ENCODE results near the gene JCAD. TPM values are rescaled to one million over a fixed set of nuclear protein-coding genes. Genes with fewer than 3 reads are reported as not detected.

JCAD gene
- total and polyA plus RNA-seq, 2 of the 8 experiments (the other 6 are each of a cell fraction or from before 2014, with no cell fraction given), result 0.56 to 5.2 TPM

DNA sequence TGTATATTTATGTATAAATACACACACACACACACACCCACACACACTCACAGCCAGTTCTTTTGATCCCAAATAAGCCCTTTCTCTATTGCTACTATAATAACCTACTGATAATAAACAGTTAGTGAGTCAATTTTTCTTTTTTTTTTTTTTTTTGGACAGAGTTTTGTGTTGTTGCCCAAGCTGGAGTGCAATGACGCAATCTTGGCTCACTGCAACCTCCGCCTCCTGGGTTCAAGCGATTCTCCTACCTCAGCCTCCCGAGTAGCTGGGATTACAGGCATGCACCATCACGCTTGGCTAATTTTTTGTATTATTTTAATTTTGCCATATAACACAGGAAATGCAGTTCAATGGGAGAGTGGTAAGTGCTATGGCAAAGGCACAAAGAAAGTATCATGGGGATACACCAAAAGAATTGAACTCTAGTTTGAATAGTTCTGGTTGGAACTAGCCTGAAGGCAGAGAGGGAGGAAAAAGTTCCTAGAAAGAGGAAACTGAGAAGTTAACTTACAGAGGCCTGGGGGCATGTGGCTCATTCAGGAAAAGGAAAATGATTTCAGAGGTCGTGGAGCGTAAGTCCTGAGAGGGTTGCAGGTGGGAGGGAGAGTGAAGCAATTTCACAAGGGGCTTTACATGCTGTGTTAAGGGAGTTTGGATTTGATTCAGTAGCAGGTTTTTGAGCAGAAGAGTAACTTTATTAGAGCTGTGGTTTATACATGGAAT, 44.4 kb upstream of the JCAD start:
- no peak overlapping the region for H3K23ac ChIP-seq (ENCODE audit: insufficient read length)
- TF ChIP-seq ZNF274 (IDR thresholded peaks at IDR 0.05; ENCODE audit: borderline replicate concordance, extremely low read depth, low read length) (no peak), TBP (IDR thresholded peaks at IDR 0.05; ENCODE audit: low read depth, low read length) (no peak), RXRA (IDR thresholded peaks at IDR 0.05; ENCODE audit: insufficient read depth, low read depth, low read length) (no peak), EGR1 (IDR thresholded peaks at IDR 0.05; ENCODE audit: borderline replicate concordance, low read depth, low read length) (no peak), CEBPB (IDR thresholded peaks at IDR 0.05; ENCODE audit: low read depth, low read length) (no peak)
- POLR2A ChIA-PET (ENCODE audit: partially characterized antibody), result interaction anchor here (1.0 kb wide), 1 partner anchor 11 kb away, joined by 4 read pairs; no protein-coding TSS in a partner anchor
- no peak overlapping the region for H3K18ac ChIP-seq (ENCODE audit: extremely low read depth, low read length)
- H2BK120ac ChIP-seq (replicated peaks; ENCODE audit: low read depth, low read length), result no peak overlapping the region
- 95% methylated on average over 5 of the region's 7 CpGs; no CpG with 5 or more reads in 1 of the 2 experiments for WGBS, 2 experiments (ENCODE audit: extremely low coverage in 1 of 2, insufficient coverage in 1 of 2, insufficient read length in 1 of 2, insufficient replicate concordance in 2 of 2, low coverage in 1 of 2, low lambda C conversion rate in 2 of 2, missing lambda C conversion rate in 1 of 2)
- H3K23me2 ChIP-seq (ENCODE audit: low read depth, low read length), result no peaks in the 10 kb centered on the region; the same call in 1 of the 2 replicates
- no peak overlapping the region for H3K9ac ChIP-seq (replicated peaks in 1 of 4; ENCODE audit: extremely low read depth in 1 of 4, low read depth in 3 of 4, low read length in 3 of 4)
- H4K5ac ChIP-seq (ENCODE audit: insufficient read length, low read depth, low read length), result no peak overlapping the region
- no peaks in the 10 kb centered on the region for H4K20me1 ChIP-seq (replicated peaks in 1 of 2; ENCODE audit: control insufficient read depth in 1 of 2, insufficient read depth in 2 of 2, low read length in 2 of 2)
- no peak overlapping the region for H2AFZ ChIP-seq (ENCODE audit: low read length)
- DNase-seq (ENCODE audit: low read depth in 1 of 2, low spot score in 2 of 2), result no peak
- CTCF ChIA-PET (ENCODE audit: partially characterized antibody), result interaction anchor here (1.3 kb wide), 1 partner anchor 166 kb away, joined by 3 read pairs; no protein-coding TSS in a partner anchor
- H3K4ac ChIP-seq (replicated peaks; ENCODE audit: insufficient read length, low read depth, low read length), result no peak overlapping the region
- no peak overlapping the region for H2BK20ac ChIP-seq (ENCODE audit: low read length)
- no peak overlapping the region for H4K8ac ChIP-seq (ENCODE audit: extremely low read depth, insufficient read depth, low read length)
- no peak overlapping the region for H2AK5ac ChIP-seq (ENCODE audit: low read depth, low read length)
- no peak overlapping the region for H3K56ac ChIP-seq (replicated peaks; ENCODE audit: insufficient read length, low read depth, low read length)
- no peaks in the 10 kb centered on the region for H3K9me3 ChIP-seq (ENCODE audit: insufficient read depth in 2 of 2, low read depth in 1 of 2, low read length in 1 of 2)
- no peaks in the 10 kb centered on the region for H3K27me3 ChIP-seq (replicated peaks in 1 of 4; ENCODE audit: control insufficient read depth in 3 of 4, extremely low read depth in 1 of 4, insufficient read depth in 3 of 4, low read length in 3 of 4)
- no peak for FAIRE-seq
- no peak overlapping the region for H2BK5ac ChIP-seq (ENCODE audit: low read depth, low read length)
- no peak overlapping the region for H2BK15ac ChIP-seq (ENCODE audit: low read length)
- H3K27ac ChIP-seq (ENCODE audit: low read depth, low read length), result no peak overlapping the region
- H3K36me3 ChIP-seq (ENCODE audit: control insufficient read depth in 2 of 4, insufficient read depth in 4 of 4, low read length in 3 of 4), result no peaks in the 10 kb centered on the region
- no peak overlapping the region for H2BK12ac ChIP-seq (ENCODE audit: low read depth, low read length)
- H3K4me2 ChIP-seq (ENCODE audit: insufficient read depth in 1 of 2, low read depth in 2 of 2, low read length in 2 of 2), result no peak overlapping the region
- H3K14ac ChIP-seq (ENCODE audit: insufficient read length), result no peak overlapping the region
- H3K4me3 ChIP-seq (ENCODE audit: extremely low read depth in 1 of 4, insufficient read depth in 2 of 4, low read depth in 3 of 4, low read length in 4 of 4), result no peak overlapping the region
- H3K4me1 ChIP-seq (replicated peaks in 1 of 4; ENCODE audit: control insufficient read depth in 3 of 4, insufficient read depth in 4 of 4, low read length in 3 of 4), result no peaks in the 10 kb centered on the region
- H4K91ac ChIP-seq (replicated peaks; ENCODE audit: insufficient read length, low read length), result no peak overlapping the region
- no peaks in the 10 kb centered on the region for H3K79me1 ChIP-seq (ENCODE audit: low read depth, low read length)
- H3K79me2 ChIP-seq (ENCODE audit: control insufficient read depth in 1 of 2, insufficient read depth in 2 of 2, low read length in 2 of 2), result no peaks in the 10 kb centered on the region
